ENCODE results near the gene HAUS2.

The HAUS2 gene

DNA sequence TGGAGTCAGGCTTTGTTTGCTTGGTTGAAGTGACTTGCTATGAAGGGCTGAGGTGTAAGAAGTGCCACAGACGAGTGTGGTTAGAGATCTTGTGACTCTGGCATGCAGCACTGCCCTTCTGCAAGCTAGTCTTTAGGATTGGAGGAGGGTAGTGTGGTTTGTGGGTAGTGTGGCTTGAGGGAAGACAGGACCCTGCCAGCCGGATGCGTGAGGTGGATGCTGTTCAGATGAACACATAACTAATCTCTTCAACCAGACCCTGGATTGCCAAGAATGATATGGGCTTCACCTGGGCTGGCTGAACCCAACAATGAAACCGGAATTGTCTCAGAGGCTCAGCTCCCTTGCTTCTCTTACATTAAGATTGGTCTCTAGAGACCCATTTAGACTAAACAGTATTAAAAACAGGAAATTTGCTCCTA lies 59.5 kb downstream of the HAUS2 start:
- DNase-seq (ENCODE audit: low read depth, low spot score): peak; percentile 89

DNA sequence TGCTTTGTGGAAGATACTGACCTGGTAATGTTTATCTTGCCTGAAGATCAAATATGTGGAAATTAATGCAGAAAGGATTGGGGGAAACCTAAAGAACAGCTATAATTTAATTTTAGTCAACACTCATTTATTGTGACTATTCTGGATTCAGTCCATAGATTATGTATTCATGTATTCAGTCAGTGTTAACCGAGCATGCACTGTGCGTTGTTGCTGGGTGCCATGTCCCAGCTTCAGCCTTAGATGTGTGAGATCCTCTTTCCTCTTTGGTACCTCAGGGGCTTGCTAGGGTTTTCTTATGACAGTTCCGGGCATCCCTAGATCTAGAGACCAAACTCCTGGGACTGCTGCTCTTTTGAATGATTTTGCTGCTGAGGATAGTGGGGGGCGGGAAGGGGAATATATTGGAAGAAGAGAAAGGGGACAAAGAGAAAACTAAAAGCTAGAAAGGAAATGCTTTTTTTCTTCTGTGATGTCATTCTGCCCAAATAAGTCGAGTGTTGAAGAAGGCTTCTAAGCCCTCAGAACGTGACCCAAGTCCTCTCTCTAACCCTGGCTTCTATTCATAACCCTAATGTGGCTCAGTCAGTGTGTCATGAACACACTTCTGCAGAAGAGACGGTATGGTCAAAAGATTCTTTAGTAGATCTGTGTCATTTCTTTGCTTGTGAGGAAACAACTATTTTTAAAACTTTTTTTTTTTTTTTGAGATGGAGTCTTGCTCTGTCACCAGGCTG lies 60.3 kb downstream of the HAUS2 start:
- DNase-seq (ENCODE audit: low read depth, low spot score): no peak

DNA sequence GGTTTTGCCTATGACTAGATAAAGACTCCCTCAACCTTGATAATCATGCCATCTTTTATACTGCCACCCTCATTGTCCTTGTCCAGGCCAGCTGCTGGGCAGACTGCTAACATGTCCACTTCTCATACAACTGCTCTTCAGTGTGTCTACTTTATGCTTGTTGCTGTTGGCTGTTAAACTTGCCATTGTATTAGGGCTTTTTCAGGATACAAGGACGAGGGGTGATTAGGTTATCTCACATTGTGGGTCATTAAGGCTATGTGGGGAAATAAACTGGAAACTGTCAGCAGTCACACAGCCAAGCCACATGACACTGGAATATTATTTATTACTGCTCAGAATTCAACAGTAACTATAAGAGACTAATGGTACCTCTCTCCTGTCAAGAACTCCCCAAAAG lies 62.9 kb downstream of the HAUS2 start:
- DNase-seq (ENCODE audit: low read depth, low spot score): no peak

DNA sequence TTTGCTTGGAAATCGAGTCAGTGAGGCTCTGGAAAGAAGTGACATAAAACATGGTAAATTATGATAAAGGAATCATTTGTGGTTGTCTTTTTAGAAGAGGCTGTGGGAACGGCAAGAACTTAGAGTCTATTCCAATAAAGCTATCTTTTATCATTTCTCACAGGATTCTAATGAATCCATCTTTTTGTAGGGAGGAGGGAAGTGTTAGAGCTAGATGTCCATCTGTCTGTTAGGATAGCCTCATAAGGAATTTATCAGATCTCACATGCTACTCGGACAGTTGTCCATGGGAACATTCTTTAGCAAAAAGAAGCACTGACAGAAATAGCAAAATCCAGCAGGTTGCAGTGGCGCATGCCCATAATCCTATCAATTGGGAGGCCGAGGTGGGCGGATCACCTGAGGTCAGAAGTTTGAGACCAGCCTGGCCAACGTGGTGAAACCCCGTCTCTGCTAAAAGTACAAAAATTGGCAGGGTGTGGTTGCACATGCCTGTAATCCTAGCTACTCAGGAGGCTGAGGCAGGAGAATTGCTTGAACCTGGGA lies 63.8 kb downstream of the HAUS2 start:
- no peak for DNase-seq (ENCODE audit: low read depth, low spot score)

DNA sequence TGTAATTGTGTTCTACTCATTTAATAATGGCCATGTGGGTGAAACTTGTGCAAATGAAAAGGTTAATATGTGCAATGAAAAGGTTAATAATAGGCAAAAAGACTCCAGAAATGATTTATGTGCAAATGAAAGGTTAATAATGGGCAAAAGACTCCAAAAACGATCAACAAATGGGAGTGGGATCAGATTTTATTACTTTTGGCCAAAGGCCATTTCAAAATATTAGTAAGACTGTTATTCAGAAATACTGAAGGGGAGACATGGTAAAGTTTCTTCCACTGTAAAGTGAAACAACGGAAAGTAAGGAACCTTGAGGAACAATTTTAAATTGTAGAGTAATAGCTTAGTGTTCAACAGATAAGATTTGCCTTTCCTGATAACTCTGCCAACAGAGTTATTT lies 67.5 kb downstream of the HAUS2 start:
- no peak for DNase-seq (ENCODE audit: low read depth, low spot score)
